NCI-H2081 (cell line): Measurements from ENCODE around the gene STIP1.

Source experiments
- DNase-seq, 2 experiments: peaks; one replicate each; lab custom pipeline; 2025; lab: John Stamatoyannopoulos, UW

Gene STIP1

DNA sequence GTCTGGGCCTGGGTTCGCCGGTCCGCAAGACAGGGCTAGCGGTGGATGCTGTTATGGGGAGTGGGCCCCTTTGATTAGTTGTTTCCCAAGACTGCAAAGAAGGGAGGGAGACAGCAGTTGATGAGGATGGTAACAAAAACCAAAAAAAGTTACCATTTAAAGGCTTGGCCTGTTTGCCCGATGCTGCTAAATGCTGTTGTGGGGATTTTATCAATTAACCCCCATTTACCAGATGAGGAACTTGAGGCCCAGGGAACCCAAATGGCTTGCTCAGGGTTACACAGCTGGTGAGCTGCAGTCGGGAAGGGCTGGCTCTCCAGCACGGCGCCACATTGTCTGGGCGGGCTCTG is 36.7 kb downstream of the STIP1 start:
- DNase-seq, result no peak

DNA sequence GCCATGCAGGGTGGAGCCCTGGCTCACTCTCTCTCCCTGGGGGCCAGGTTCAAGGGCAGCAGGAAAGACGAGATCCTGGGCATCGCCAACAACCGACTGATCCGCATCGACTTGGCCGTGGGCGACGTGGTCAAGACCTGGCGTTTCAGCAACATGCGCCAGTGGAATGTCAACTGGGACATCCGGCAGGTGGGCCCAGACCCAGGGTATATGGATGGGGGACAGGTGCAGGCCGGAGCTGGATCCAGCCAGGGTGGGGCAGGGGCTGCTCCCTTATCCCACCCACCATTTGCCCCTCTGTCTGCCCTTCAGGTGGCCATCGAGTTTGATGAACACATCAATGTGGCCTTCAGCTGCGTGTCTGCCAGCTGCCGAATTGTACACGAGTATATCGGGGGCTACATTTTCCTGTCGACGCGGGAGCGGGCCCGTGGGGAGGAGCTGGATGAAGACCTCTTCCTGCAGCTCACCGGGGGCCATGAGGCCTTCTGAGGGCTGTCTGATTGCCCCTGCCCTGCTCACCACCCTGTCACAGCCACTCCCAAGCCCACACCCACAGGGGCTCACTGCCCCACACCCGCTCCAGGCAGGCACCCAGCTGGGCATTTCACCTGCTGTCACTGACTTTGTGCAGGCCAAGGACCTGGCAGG is 37.2 kb downstream of the STIP1 start:
- DNase-seq, result no peak

DNA sequence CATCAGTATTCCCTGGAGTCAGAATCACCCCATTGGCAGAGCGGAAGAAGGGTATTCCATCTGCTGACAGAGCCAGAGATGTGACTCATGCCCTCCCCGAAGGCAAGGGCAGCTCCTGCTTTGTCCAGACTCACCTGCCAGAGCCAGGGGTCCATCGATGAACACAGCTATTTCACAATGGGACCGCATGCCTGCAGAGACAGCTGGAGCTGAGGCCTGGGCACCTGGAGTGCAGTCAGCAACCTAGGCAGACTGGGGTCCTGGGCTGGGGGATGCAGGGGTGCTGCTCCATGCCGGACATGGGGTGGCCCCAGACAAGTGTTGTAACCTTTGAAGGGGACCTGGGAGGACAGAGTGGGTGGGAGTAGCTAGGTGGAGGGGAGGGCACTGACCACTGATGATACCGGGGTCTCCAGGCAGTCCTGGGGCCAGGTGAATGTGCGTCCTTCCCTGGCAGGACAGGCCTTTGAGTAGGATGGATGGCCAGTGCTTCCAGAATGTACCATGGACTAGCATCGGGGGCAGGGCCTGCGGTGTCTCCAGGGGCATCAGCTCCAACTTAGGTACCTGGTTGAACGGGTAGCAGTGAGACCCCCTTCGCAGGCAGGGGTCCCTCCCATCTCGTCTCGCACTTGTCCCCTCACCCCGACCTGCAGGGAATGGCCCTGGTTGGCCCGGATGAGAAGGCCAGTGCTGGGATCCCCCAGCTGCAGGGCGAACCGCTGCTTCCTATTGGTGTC is 38.4 kb downstream of the STIP1 start:
- DNase-seq, result no peak

DNA sequence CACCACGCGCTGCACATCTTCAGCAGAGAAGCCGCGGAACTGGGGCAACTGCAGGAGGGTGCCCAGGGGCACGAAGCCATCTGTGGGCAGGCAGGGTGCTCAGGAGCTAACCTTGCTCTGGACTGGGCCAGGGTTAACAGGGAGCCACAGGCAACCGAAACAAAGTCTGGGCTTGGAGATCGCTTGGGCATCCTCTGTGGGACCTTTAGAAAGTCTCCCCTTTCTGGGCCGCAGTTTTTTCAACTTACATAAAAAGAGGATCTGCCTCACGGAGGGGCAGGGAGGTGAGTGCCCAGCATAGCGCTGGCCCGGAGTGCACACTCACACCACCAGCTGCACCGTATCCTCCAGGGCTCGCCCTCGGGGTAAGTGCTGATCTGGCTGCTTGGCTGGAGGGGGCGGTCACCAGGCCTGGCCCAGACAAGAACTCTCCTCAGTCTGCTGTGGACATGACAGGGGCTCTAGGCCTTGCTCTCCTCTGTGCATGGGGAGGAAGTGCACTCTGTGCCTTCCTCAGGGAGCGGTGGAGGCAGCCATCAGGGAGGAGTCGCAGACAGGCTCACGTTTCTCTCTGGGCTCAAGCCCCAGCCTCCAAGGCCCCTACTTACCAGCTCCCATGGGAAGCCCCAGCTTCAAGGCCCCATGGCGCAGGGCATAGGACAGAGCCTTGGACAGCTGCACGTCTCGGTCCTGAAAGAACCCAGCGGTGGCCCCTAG is 39.1 kb downstream of the STIP1 start:
- no peak for DNase-seq

DNA sequence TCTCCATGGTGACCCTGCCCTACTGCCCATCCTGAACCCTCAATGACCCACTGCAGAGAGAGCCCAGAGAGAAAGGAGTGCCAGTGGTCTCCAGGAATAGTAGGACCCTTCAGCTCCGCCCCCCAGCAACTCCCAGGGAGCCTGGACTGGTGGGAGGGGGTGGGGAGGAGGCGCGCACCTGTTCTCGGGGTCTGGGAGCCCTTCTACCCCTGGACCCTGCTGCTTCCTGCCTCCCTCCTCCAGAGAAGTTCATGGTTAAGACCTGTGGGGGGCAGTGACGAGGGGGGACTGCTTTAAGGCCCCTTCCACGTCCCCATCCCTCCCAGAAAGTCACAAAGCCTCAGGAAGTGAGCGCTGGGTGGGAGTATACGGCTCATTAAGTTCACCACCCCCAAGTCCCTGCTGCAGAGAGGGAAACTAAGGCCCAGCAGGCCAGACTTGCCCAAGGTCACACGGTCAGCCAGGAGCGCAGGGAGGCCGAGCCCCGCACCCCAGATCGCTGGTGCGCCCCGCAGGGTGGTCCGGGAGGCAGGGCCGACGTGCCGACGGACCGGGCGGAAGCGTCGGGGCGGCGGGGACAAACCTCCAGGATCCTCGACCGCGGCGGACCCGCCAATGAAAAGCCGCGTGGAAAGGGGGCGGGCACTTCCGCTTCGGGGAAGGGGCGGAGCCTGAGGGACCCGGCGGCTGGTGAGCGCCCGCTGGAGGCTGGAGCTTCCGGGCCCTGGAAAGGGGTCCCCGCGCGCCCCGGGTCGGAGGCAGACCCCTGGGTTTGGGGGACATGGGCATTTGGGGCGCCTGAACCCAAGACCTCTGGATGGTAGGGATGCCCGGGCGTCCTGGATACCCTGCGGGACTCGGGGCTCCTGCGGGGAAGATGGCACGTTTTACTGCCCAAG is 39.9 kb downstream of the STIP1 start, which contains the start of the genes NUDT22 and TRPT1:
TSS of gene NUDT22 (plus strand) at position 667 of the 899 bp plus-strand sequence. CDS start 379 bp downstream, outside the sequence.
TSS of gene TRPT1 (minus strand) at position 579 of the 899 bp plus-strand sequence. CDS start at position 253, 326 bp downstream.
- DNase-seq, result peak; percentile 88 to 89

DNA sequence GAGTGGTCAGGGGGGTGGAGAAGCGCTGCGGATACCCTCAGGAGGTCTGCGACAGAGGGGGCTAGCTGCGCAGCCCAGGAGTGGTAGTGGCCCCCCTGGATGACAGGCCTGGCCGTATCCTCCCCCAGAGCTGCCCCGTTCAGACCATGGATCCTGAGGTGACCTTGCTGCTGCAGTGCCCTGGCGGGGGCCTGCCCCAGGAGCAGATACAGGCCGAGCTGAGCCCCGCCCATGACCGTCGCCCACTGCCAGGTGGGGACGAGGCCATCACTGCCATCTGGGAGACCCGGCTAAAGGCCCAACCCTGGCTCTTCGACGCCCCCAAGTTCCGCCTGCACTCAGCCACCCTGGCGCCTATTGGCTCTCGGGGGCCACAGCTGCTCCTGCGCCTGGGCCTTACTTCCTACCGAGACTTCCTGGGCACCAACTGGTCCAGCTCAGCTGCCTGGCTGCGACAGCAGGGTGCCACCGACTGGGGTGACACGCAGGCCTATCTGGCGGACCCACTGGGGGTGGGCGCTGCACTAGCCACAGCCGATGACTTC is 40.6 kb downstream of the STIP1 start:
- DNase-seq, result peak; percentile 39 to 78

DNA sequence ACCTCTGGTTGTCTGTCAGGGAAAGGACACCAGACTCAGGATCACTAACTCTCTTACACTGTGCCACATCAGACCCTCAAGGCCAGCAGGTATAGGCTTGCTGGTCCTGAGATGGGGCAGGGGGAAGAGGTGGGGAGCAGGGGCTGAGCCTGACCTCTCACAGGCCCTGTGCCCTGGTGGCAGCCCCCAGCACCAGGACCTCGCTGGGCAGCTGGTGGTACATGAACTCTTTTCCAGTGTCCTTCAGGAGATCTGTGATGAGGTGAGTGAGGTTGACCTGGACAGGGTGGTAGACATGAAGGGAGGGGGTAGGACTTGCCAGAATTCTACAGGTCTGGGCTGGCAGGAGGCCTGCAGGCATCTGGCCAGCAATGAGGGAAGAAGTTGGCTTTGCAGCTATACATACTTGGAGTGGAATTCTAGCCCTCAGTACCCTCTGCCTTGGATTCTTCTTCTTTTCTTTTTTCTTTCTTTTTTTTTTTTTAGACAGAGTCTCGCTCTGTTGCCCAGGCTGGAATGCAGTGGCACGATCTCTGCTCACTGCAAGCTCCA is 41.5 kb downstream of the STIP1 start:
- DNase-seq, result no peak

DNA sequence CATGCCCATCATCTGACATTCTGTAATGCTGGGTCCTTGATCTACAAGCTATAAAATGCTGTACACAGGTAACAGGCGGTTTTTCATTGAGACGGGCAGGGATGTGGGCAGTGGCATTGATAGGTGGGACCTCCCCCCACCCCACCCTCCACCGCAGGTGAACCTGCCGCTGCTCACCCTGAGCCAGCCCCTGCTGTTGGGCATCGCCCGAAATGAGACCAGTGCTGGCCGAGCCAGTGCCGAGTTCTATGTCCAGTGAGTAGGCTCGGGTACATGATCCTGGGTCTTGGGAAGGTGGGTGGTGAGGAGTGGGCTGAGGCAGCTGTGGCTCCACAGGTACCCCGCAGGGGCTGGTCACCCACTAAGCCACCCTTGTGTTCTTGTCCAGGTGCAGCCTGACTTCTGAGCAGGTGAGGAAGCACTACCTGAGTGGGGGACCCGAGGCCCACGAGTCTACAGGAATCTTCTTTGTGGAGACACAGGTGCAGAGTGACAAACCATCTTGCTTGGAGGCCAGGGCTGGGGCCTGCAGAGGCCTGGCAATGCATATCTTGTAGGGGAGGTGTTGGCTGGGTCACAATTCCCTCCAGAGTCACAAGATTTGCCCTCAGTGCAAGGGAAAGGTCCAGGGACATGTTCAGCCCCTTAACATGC is 43.2 kb downstream of the STIP1 start:
- DNase-seq, result no peak

DNA sequence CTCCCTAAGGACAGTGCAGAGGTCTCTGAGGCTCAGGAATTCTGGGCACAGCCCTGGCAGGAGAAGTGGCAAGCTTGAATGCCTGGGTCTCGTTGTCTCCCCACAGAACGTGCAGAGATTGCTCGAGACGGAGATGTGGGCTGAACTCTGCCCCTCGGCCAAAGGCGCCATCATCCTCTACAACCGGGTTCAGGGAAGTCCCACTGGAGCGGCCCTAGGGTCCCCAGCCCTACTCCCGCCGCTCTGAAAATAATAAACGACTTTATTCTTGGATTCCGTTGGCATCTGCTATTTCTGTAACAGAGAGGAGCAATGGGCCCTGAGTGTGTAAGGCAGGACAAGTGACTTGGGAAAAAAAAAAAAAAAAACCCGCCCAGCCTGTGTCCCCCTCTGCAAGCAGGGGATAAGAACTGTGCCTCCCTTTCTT is 43.8 kb downstream of the STIP1 start:
- no peak for DNase-seq

DNA sequence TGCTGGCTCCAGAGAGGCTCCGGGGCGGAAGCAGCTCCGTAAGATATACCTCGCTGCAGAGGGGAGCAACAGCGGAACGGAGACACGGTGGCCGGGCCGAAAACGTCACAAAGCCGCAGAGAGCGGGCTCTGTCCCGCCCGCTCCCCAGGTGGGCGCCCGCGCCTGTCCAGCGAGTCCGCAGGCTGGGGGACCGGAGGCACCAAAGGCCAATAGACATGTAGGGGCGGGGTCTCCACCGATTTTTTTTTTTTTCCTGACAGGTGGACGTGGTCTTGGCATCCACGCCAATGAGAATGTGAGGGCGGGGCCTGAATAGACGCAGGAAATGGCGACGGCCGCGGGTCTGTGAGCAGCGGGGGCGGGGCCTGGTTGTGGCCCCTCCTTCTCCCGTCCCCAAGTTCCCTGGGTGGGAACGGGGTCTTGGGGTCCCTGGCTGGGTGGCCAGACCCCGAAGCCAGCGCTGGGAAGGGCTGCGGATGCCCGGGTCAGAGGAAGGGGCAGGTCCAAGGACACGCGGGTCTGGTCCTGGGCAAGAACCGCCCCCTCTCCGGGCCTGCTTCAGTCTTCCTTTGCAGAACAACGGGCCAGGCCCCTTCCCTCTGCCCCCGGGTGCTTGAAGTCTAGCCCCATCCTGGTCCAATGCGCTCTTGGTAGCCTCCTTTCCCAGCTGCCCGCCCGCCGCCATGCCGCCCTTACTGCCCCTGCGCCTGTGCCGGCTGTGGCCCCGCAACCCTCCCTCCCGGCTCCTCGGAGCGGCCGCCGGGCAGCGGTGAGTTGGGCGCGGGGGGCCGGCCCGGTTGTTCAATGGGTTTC is 44.4 kb downstream of the STIP1 start, which contains the start of gene DNAJC4:
TSS of gene DNAJC4 (plus strand) at position 378 of the 814 bp plus-strand sequence. CDS start at position 685, 307 bp downstream.
- DNase-seq, result peak; percentile 95

DNA sequence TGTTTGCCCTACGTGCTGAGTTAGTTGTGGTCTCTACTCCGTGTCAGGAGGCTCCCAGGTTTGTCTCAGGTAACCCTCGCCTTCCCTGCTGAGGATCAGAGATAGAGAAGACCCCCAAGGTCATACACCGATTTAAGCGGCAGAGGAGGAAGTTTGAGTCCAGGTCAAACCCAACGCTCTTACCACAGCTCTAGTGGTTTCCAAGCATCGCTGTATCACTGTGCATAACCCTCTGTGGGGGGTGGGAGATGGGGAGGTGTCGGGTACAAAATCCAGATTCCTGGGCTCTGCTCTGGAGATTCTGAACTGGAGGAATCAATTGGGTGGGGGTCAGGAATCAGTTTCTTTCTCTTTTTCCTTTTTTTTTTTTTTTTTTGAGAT is 45.0 kb downstream of the STIP1 start:
- no peak for DNase-seq

DNA sequence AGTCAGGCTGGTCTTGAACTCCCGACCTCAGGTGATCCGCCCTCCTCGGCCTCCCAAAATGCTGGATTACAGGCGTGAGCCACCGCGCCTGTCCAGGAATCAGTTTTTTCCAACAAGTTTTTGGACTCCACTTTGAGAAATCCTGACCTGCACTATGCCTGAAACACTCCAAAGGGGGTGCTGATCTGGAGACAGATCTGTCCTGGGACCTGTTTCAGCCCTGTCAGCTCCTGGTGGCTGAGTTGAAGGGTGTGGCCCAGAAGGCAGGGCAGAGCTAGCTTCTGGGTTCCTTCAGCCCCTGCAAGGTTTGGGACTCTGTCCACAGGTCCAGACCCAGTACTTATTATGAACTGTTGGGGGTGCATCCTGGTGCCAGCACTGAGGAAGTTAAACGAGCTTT is 45.6 kb downstream of the STIP1 start:
- DNase-seq, result no peak

DNA sequence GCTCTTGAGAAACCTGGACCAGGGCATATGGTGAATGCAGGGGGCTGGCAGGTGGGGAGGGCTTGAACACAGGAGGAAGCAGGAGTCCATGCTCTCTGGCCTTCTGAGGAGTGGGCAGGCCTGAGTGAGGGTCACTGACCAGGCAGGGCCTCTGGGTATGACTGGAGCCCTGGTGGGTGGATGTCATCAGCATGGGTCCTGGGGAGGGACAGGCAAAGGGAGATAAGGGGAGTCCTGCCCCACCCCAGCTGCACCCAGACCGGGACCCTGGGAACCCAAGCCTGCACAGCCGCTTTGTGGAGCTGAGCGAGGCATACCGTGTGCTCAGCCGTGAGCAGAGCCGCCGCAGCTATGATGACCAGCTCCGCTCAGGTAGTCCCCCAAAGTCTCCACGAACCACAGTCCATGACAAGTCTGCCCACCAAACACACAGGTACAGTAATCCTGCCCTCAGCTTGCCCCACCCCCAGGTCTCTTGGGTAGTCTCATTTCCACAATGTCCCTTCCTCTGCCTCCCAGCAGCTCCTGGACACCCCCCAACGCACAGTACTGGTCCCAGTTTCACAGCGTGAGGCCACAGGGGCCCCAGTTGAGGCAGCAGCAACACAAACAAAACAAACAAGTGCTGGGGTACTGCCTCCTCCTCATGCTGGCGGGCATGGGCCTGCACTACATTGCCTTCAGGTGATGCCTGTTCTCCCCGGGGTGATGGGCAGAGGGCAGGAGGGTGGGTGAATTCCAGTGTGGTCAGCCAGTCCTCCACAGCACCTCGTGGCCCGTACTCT is 46.4 kb downstream of the STIP1 start:
- DNase-seq, result no peak

DNA sequence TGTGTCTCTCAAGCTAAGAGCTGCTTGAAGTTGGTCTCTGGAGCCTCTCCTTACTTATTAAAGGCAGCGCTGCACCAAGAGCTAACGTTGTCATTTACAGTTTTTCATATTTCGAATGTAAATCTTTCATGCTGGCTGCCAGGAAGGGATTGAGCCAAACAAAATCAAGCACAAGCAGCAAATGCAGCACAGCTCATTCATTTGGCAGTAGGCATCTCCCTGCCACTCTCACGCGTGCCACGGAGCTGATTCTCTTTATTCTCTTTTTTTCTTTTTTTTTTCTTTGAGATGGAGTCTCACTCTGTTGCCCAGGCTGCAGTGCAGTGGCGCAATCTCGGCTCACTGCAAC is 47.0 kb downstream of the STIP1 start:
- DNase-seq, result no peak

DNA sequence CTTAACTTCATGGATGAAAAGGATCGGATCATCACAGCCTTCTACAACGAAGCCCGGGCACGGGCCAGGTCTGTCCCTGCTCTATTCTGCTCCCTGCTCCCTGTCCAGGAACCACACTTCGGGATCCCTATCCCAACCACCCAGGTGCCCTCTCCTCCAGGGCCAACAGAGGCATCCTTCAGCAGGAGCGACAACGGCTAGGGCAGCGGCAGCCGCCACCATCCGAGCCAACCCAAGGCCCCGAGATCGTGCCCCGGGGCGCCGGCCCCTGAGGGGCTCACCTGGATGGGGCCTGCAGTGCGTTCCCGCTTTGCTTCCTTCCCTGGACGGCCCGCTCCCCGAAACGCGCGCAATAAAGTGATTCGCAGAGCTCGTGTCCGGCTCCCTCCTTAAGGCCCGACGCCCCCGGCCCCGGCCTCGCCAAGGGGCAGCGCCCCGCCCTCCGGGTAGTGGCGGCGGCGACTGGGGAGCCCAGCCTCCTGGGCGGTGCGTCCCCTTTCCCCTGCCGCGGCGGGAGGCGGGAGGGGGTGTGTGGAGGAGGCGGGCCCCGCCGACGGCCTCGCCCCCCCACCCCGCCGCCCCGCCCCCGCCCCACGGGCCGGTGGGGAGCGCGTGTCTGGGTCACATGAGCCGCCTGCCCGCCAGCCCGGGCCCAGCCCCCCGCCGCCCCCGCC is 48.1 kb downstream of the STIP1 start, which contains the start of gene VEGFB:
TSS of gene VEGFB (plus strand) at position 672 of the 674 bp plus-strand sequence. CDS start 250 bp downstream, outside the sequence.
- peak in 1 of 2 experiments; percentile 54 for DNase-seq

DNA sequence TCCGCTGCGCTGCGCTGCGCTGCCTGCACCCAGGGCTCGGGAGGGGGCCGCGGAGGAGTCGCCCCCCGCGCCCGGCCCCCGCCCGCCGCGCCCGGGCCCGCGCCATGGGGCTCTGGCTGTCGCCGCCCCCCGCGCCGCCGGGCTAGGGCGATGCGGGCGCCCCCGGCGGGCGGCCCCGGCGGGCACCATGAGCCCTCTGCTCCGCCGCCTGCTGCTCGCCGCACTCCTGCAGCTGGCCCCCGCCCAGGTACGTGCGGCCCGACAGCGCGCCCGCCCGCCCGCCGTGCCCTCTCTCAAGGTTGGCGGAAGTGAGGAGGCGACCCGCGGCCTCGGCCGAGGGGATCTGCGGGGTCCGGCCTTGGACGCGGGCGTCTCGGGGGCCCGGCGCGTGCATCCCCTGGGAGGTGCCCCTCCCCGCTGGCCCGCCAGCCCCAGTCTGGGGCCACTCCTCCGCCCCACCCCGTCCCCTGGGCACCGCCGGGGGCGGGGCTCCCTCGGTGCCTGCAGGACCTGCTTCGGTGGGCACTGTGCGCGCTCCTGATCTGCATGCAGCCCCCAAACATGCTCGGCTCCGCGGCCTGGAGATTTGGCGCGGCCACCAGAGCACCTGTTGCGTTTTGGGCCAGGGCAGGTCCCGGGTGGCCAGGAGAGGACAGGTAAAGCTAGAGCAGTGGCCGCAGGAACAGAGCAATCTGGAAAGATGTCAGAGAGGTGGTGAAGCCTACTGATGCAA is 48.8 kb downstream of the STIP1 start:
- DNase-seq, result peak; percentile 14 to 27

DNA sequence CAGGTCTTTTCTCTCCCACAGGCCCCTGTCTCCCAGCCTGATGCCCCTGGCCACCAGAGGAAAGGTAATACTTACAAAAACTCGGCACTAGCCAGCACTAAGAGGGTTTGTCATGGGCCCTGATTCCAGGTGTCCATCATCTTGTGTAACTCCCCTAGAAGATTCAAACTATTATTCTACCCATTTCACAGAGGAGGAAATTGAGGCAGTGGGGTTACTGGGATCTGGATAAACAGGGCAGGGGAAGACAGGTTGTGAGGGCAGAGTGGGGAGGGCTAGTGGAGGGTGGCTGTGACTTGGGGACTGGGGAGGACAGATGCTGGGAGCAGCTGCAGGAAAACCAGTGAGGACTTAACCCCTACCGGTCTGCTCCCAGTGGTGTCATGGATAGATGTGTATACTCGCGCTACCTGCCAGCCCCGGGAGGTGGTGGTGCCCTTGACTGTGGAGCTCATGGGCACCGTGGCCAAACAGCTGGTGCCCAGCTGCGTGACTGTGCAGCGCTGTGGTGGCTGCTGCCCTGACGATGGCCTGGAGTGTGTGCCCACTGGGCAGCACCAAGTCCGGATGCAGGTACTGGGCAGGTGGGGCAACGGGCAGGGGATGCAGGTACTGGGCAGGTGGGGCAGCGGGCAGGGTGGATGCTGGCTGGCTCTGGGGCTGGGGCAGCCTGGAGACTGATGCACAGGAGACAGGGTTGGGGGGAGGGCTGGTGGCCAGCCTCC is 49.6 kb downstream of the STIP1 start:
- no peak for DNase-seq
